HepG2 (cell line): Measurements from ENCODE around the gene PLXDC2. TPM values are rescaled to one million over a fixed set of nuclear protein-coding genes. Genes with fewer than 3 reads are reported as not detected.

ENCODE experiments used
- ATAC-seq: fragments of 200-7000 bp; cut with Tn5 transposase; 3 replicates; pipeline ENCODE4 v1.9.1; 2020; ENCODE audit warnings: mild to moderate bottlenecking, moderate library complexity
- BruUV-seq: library from RNA; stranded (reverse); fragments of 400-500 nt; replicated peaks from 2 replicates; lab custom pipeline; 2021; lab: Mats Ljungman, UMichigan
- CTCF ChIA-PET: fragments of 300-600 bp; formaldehyde crosslinking; extraction: SDS; loops from one replicate; lab custom pipeline; 2021; ENCODE audit warnings: low total read pairs, inconsistent platforms, low intra/inter-chr PET ratio; lab: Yijun Ruan, JAX
- POLR2A ChIA-PET: fragments of 350-600 bp; sonication (Branson Sonifier 250); formaldehyde crosslinking; loops from one replicate; lab custom pipeline; 2020; ENCODE audit warnings: antibody characterized with exemption, inconsistent platforms; lab: Yijun Ruan, JAX
- DNase-seq: peaks from one replicate; pipeline ENCODE4 v3.0.0-alpha.2; 2015; ENCODE audit warnings: low spot score
- FAIRE-seq: peaks from 3 replicates; lab custom pipeline; 2011; peaks lifted over from hg19 to GRCh38; lab: Jason Lieb, UNC
- H2AFZ ChIP-seq: one replicate; pipeline ENCODE4 v1.6.1; 2011; ENCODE audit warnings: low read length, inconsistent platforms
- H3K27ac ChIP-seq: fragments of 300-600 bp; 3 replicates; pipeline ENCODE4 v1.8.0; 2011; ENCODE audit warnings: mixed run types, mild to moderate bottlenecking, mixed read lengths, low read length, inconsistent platforms; ENCODE audit not compliant: insufficient read depth; ENCODE audit errors: extremely low read length
- H3K27me3 ChIP-seq, 2 experiments: fragments of 200-600 bp in 1 of 2; 2 replicates in 1 of 2; 3 replicates in 1 of 2; pipeline versions ENCODE4 v1.6.0 to v1.8.0; 2011; ENCODE audit warnings: low read length in 2 of 2, mild to moderate bottlenecking in 2 of 2, moderate library complexity in 2 of 2, inconsistent platforms in 1 of 2; ENCODE audit not compliant: insufficient read depth in 2 of 2, control insufficient read depth in 1 of 2
- H3K36me3 ChIP-seq, 2 experiments: fragments of 200-600 bp in 1 of 2; replicated peaks in 1 of 2; 2 replicates in 1 of 2; 3 replicates in 1 of 2; pipeline versions ENCODE4 v1.5.1 to v1.8.0; 2011; ENCODE audit warnings: low read length in 2 of 2, inconsistent platforms in 1 of 2; ENCODE audit not compliant: insufficient read depth in 2 of 2, control insufficient read depth in 1 of 2
- H3K4me1 ChIP-seq: 2 replicates; pipeline ENCODE4 v1.5.1; 2012; ENCODE audit warnings: low read length, inconsistent platforms; ENCODE audit not compliant: insufficient read depth
- H3K4me2 ChIP-seq: 2 replicates; pipeline ENCODE4 v1.6.0; 2011; ENCODE audit warnings: low read depth, low read length, inconsistent platforms
- H3K4me3 ChIP-seq, 3 experiments: fragments of 200-600 bp in 1 of 3; sonication (generic), shearing (Covaris generic) in 1 of 3; replicated peaks in 1 of 3; 2 replicates each; pipeline ENCODE4 v1.5.1; 2011 to 2016; ENCODE audit warnings: low read length in 3 of 3, inconsistent platforms in 2 of 3, low read depth in 2 of 3, mild to moderate bottlenecking in 2 of 3, control low read depth in 1 of 3, mixed read lengths in 1 of 3; ENCODE audit not compliant: insufficient read depth in 1 of 3
- H3K79me2 ChIP-seq: one replicate; pipeline ENCODE4 v1.6.1; 2011; ENCODE audit warnings: low read length, inconsistent platforms; ENCODE audit not compliant: insufficient read depth
- H3K9ac ChIP-seq: 2 replicates; pipeline ENCODE4 v1.6.0; 2011; ENCODE audit warnings: mild to moderate bottlenecking, low read depth, low read length, inconsistent platforms; ENCODE audit not compliant: insufficient read depth
- H3K9me3 ChIP-seq: 2 replicates; pipeline ENCODE4 v1.5.1; 2012; ENCODE audit warnings: mild to moderate bottlenecking, low read length
- H4K20me1 ChIP-seq: 2 replicates; pipeline ENCODE4 v1.6.0; 2011; ENCODE audit warnings: inconsistent platforms, mild to moderate bottlenecking, low read length, moderate library complexity; ENCODE audit not compliant: insufficient read depth
- CBX1 ChIP-seq: IDR thresholded peaks from one replicate; pipeline ENCODE4 v1.6.1; 2016; ENCODE audit warnings: antibody characterized with exemption, low read depth
- DNMT3B ChIP-seq: conservative IDR thresholded peaks from 2 replicates; pipeline ENCODE4 v1.6.1; 2016; ENCODE audit warnings: missing biosample characterization, control low read depth
- KDM5A ChIP-seq: fragments of 200-600 bp; sonication (generic); IDR thresholded peaks from 2 replicates; pipeline ENCODE4 v1.7.0; 2018; ENCODE audit warnings: antibody characterized with exemption, mild to moderate bottlenecking, low read length, borderline replicate concordance
- KLF12 ChIP-seq: sonication (generic); formaldehyde crosslinking; IDR thresholded peaks from 2 replicates; pipeline ENCODE4 v1.4.0; 2020; ENCODE audit warnings: missing genetic modification reagents, borderline replicate concordance
- NBN ChIP-seq: fragments of 450-650 bp; conservative IDR thresholded peaks from 2 replicates; pipeline ENCODE4 v1.6.1; 2017
- SNAI1 ChIP-seq: sonication (generic); formaldehyde crosslinking; IDR thresholded peaks from 2 replicates; pipeline ENCODE4 v1.5.0; 2020; ENCODE audit warnings: mild to moderate bottlenecking, missing genetic modification reagents, borderline replicate concordance
- SNRNP70 ChIP-seq: fragments of 200-400 bp; formaldehyde crosslinking; IDR thresholded peaks from 2 replicates; pipeline ENCODE4 v1.6.1; 2017; ENCODE audit warnings: mild to moderate bottlenecking, low read depth, low read length, moderate library complexity
- ZMYM4 ChIP-seq: sonication (generic); formaldehyde crosslinking; IDR thresholded peaks from 2 replicates; pipeline ENCODE4 v1.8.1; 2023; ENCODE audit warnings: mild to moderate bottlenecking, missing genetic modification reagents
- ZNF333 ChIP-seq: sonication (generic); formaldehyde crosslinking; IDR thresholded peaks from 2 replicates; pipeline ENCODE4 v1.4.0; 2020; ENCODE audit warnings: mild to moderate bottlenecking, missing genetic modification reagents, borderline replicate concordance
- ZNF382 ChIP-seq: sonication (generic); formaldehyde crosslinking; IDR thresholded peaks from 2 replicates; pipeline ENCODE4 v1.5.0; 2020; ENCODE audit warnings: missing genetic modification reagents, mild to moderate bottlenecking, borderline replicate concordance
- ZNF550 ChIP-seq: sonication (generic); formaldehyde crosslinking; IDR thresholded peaks from 2 replicates; pipeline ENCODE4 v1.4.0; 2020; ENCODE audit warnings: mild to moderate bottlenecking, missing genetic modification reagents, borderline replicate concordance
- ZNF589 ChIP-seq: sonication (generic); formaldehyde crosslinking; conservative IDR thresholded peaks from 2 replicates; pipeline ENCODE4 v1.8.0; 2022; ENCODE audit warnings: mild to moderate bottlenecking, moderate library complexity, missing genetic modification reagents
- ZNF773 ChIP-seq: sonication (generic); formaldehyde crosslinking; IDR thresholded peaks from 2 replicates; pipeline ENCODE4 v1.4.0; 2020; ENCODE audit warnings: missing genetic modification reagents, borderline replicate concordance
- ZNF780A ChIP-seq: sonication (generic); formaldehyde crosslinking; IDR thresholded peaks from 2 replicates; pipeline ENCODE4 v1.8.0; 2022; ENCODE audit warnings: mild to moderate bottlenecking, missing genetic modification reagents, moderate library complexity
- ZNF839 ChIP-seq: sonication (generic); formaldehyde crosslinking; IDR thresholded peaks from 2 replicates; pipeline ENCODE4 v1.4.0; 2020; ENCODE audit warnings: missing genetic modification reagents, mild to moderate bottlenecking, borderline replicate concordance
- ZNF883 ChIP-seq: sonication (generic); formaldehyde crosslinking; IDR thresholded peaks from 2 replicates; pipeline ENCODE4 v1.5.1; 2020; ENCODE audit warnings: mild to moderate bottlenecking, missing genetic modification reagents; ENCODE audit errors: not compliant biosample characterization
- WGBS: methylation state at CpG from one replicate; pipeline ENCODE4 v1.1.6; 2017; ENCODE audit warnings: low lambda C conversion rate; 5-methylcytosine and 5-hydroxymethylcytosine counted together
- in situ Hi-C: cut with HindIII; loops from 2 replicates; pipeline ENCODE4 v1.10.0; 2017; ENCODE audit warnings: low pct_unique_long_range_greater_than_20kb; ENCODE audit not compliant: extremely low pct_ligation_motif_present
- intact Hi-C: fragments of 100-400 bp; cut with micrococcal nuclease; formaldehyde crosslinking; loops from one replicate; pipeline ENCODE4 v1.10.0; 2022; ENCODE audit not compliant: unreplicated experiment
- polyA plus RNA-seq, 8 experiments: library from polyadenylated mRNA; depleted of rRNA in 3 of 8; stranded (reverse) in 7 of 8; unstranded in 1 of 8; fragments of >200 nt; fragmentation: Illumina TruSeq in 4 of 8; extraction: Trizol in 4 of 8; gene quantifications; 2 replicates each; pipeline versions ENCODE4 v1.2.1 to v1.2.3, GENCODE V29; 2011 to 2016; ENCODE audit warnings: low read depth in 4 of 8, missing spikeins in 1 of 8, mixed read lengths in 1 of 8; ENCODE audit not compliant: insufficient read depth in 1 of 8
- total RNA-seq, 5 experiments: library from RNA; depleted of rRNA; stranded (reverse); fragments of >200 nt; fragmentation: Illumina TruSeq; extraction: Trizol; gene quantifications; 2 replicates each; pipeline ENCODE4 v1.2.3, GENCODE V29; 2016; ENCODE audit warnings: low read depth in 1 of 5
- TF ChIP-seq, protein P1 (sequence below): sonication (generic); formaldehyde crosslinking; IDR thresholded peaks from 2 replicates; pipeline ENCODE4 v1.4.0; 2020; ENCODE audit warnings: missing genetic modification reagents
- TF ChIP-seq, protein P2 (sequence below): sonication (generic); formaldehyde crosslinking; IDR thresholded peaks from 2 replicates; pipeline ENCODE4 v1.8.0; 2022; ENCODE audit warnings: mild to moderate bottlenecking, missing genetic modification reagents
- TF ChIP-seq, protein P3 (sequence below): sonication (generic); formaldehyde crosslinking; IDR thresholded peaks from 2 replicates; pipeline ENCODE4 v1.8.1; 2023; ENCODE audit warnings: mild to moderate bottlenecking, moderate library complexity, missing genetic modification reagents

The PLXDC2 gene
- total and polyA plus RNA-seq, 2 of the 13 experiments (the other 11 are each of a cell fraction or from before 2014, with no cell fraction given), result 2.1 to 2.4 TPM

DNA sequence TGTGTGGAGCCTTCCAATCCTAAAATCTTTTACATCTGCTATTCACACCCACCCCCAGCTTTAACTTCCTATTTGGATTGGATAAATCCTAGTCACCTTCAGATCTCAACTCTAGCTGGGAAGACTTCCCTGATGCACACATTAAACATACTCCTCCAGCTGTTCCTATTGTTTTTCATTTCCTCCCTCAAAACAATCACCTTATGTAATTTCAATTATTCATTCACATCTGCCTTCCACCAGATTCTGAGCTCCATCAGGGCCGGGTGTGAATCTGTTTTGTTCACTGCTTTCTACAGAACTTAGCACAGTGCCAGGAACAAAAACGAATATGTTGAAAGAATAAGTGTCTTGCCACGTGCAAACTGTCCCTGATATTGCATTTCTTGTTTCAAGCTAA, 497.4 kb downstream of the PLXDC2 start (continued):
- TF ChIP-seq ZNF839 (CRISPR knock-in tag) (no peak), NBN (no peak)

- Histone ChIP-seq H3K4me1 (no peaks in the 10 kb centered on the region), H4K20me1 (no peaks in the 10 kb centered on the region), H3K79me2 (no peaks in the 10 kb centered on the region), H3K27ac (no peak overlapping the region), H3K36me3 (no peaks in the 10 kb centered on the region), H3K4me3 (no peak overlapping the region), H3K9me3 (peaks cover 80% of the 10 kb centered on the region), H2AFZ (no peak overlapping the region), H3K27me3 (no peaks in the 10 kb centered on the region), H3K9ac (no peak overlapping the region), H3K4me2 (no peak overlapping the region)
- no peak for DNase-seq
- FAIRE-seq, result no peak
- no peak for ATAC-seq
- CTCF ChIA-PET, result no interaction called here
- under 1% methylated on average over 3 of the region's 3 CpGs for WGBS
- TF ChIP-seq, protein P1, sequence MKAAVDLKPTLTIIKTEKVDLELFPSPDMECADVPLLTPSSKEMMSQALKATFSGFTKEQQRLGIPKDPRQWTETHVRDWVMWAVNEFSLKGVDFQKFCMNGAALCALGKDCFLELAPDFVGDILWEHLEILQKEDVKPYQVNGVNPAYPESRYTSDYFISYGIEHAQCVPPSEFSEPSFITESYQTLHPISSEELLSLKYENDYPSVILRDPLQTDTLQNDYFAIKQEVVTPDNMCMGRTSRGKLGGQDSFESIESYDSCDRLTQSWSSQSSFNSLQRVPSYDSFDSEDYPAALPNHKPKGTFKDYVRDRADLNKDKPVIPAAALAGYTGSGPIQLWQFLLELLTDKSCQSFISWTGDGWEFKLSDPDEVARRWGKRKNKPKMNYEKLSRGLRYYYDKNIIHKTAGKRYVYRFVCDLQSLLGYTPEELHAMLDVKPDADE, result no peak
- no peak for TF ChIP-seq DNMT3B (CRISPR knock-in tag)
- no peak for TF ChIP-seq ZNF780A (CRISPR knock-in tag)
- no peak for TF ChIP-seq ZNF382
- TF ChIP-seq SNRNP70, result no peak
- no peak for TF ChIP-seq ZNF883
- TF ChIP-seq ZNF773 (CRISPR knock-in tag), result no peak
- TF ChIP-seq SNAI1 (CRISPR knock-in tag), result no peak
- TF ChIP-seq ZMYM4 (CRISPR knock-in tag), result no peak
- TF ChIP-seq KDM5A, result no peak
- TF ChIP-seq KLF12, result no peak
- TF ChIP-seq, protein P2, sequence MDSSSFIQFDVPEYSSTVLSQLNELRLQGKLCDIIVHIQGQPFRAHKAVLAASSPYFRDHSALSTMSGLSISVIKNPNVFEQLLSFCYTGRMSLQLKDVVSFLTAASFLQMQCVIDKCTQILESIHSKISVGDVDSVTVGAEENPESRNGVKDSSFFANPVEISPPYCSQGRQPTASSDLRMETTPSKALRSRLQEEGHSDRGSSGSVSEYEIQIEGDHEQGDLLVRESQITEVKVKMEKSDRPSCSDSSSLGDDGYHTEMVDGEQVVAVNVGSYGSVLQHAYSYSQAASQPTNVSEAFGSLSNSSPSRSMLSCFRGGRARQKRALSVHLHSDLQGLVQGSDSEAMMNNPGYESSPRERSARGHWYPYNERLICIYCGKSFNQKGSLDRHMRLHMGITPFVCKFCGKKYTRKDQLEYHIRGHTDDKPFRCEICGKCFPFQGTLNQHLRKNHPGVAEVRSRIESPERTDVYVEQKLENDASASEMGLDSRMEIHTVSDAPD (CRISPR knock-in tag), result no peak
- no peak for TF ChIP-seq ZNF333 (CRISPR knock-in tag)
- TF ChIP-seq, protein P3, sequence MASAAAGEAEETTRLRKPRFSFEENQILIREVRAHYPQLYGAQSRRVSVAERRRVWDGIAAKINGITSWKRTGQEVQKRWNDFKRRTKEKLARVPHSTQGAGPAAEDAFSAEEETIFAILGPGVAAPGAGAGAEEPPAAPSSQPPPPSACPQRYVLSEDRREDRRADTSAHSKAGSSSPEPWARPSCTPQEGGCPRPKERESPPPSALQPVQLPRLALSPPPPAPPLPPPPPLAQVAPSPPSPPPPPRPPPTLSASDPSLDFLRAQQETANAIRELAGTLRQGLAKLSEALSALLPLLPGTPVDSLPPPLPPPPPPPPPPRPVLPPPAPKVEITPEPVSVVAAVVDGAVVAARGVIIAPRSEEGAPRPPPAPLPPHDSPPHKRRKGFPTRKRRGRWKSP (CRISPR knock-in tag), result no peak
- TF ChIP-seq CBX1, result no peak
- no peak for TF ChIP-seq ZNF550 (CRISPR knock-in tag)
- TF ChIP-seq ZNF589, result no peak
- intact Hi-C loops, result no loop called here
- POLR2A ChIA-PET, result no interaction called here
- BruUV-seq, result no TSS peak
- in situ Hi-C loops, result no loop called here
Measured at GRCh38 chr10:20314431-20314830, 498.2 kb downstream of the PLXDC2 start.
